HG02885 (cell line): Measurements from ENCODE around the gene PAQR5.

Experiments used
- ATAC-seq: cut with Tn5 transposase; IDR thresholded peaks from one replicate; pipeline ENCODE4 v1.9.1; 2021; ENCODE audit warnings: mild to moderate bottlenecking; ENCODE audit not compliant: unreplicated experiment, poor library complexity

PAQR5 gene

GRCh38 chr15:69388260-69388705, 89.6 kb downstream of the PAQR5 start:
- no peak for ATAC-seq

DNA sequence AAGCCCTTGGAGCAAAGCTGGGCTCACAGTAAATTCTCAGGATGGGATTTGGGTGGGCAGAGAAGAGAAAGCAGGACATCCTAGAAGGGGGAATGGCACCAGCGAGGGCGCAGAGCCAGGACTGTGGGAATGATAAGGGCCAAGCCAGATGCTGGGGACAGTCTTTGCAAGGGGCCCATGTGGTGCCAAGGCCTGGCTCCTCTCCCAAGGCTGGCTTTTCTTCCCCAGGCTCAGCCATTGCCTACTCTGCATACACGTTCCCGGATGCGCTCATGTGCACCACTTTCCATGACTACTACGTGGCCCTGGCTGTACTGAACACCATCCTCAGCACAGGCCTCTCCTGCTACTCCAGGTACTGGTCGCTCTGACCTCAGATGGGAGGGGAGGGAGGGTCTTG, 90.7 kb downstream of the PAQR5 start:
- no peak for ATAC-seq

- no peak for ATAC-seq
Observed at GRCh38 chr15:69390575-69390974, 91.9 kb downstream of the PAQR5 start.

DNA sequence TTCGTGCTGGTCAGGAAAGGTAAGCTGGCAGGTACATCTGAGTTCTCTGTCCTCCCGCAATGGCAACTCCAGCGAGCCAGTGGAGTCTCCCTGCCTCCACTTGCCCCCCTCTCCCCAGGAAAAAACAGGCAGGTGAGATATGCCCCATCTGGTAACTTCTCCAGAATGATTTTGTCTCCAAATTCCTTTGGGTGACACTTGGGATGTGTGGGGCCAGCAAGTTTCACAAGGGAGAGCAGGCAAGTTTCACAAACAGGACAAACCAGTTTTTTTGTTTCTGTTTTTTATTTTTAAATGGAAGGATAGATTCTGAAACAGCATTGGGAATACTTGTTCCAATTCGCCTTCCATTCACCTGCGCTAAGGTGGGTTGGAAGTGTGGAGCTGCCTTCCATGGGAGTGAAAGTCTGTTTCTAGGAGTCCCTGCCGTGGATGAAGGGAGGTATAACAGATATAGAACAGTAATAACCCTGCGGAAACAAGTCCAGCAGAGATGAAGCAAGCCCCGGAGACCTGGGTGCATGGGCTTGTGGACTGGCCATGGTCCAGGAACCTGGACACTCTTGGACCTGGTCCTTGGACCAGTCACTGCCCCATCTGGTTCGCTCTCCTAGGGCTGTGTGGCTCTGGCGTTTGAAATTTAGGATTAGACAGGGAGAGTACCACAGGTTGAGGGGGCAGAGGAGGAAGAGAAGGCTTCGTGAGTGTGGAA, 92.5 kb downstream of the PAQR5 start:
- no peak for ATAC-seq

DNA sequence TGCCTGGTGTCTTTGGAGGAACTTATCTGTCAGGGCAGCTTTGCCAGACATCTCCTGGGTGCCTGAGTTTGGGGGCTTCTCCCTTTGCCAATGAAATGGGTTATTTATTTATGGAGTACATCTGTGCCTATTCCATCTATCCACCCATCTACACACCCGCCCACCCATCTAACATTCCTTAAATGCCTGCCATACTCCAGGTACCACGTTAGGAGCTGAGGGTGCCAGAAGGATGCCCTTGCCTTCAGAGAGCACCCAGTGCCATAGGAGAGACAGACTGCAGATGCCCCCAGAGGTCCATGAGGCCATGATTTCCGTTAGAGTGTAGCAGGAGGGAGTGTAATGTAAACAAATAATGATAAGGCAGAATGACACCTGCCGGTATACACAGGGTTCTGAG, 93.6 kb downstream of the PAQR5 start:
- no peak for ATAC-seq

- no peak for ATAC-seq
Observed at GRCh38 chr15:69393831-69394491, 95.2 kb downstream of the PAQR5 start.

DNA sequence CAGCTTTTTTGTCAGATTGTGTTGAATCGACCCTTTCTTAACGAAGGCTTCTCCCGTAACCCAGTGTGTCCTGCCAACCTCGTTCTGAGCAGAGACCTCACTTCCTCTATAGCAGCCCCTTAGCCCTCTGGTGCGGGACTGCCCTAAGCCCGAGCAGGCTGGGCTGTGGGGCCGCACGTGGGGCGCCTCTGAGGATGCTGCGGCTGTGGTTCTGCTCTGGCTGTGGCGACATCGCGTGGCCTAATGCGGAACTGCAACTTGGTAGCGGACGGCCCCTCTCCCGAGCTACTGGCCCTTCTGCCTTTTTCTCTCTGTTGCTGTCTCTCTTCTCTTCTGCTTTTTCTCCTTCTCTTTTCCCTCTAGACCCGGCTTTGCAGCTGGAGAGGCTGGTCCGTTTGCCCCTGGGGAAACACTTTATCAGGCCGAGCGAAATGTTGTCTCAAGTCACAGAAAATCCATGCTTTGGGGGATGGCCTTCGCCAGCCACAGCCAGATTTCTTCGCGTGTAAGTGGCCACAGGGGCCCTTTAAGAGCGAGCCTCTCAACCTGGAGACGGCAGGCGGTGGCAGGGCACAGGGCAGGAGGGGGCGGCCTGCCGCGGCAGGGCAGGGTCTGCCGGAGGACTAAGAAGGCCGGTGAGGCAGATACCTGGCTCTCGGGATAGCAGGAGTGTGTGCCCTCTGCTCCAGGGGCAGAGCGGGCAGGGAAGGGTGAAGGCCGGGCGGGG, 96.0 kb downstream of the PAQR5 start:
- ATAC-seq = no peak

- ATAC-seq = no peak
Observed at GRCh38 chr15:69395460-69395859, 96.7 kb downstream of the PAQR5 start.

- ATAC-seq = no peak
Observed at GRCh38 chr15:69395991-69396390, 97.3 kb downstream of the PAQR5 start.

GRCh38 chr15:69398491-69398891, 99.8 kb downstream of the PAQR5 start:
- ATAC-seq = no peak

- no peak for ATAC-seq
Observed at GRCh38 chr15:69400850-69401249, 102.1 kb downstream of the PAQR5 start.

- no peak for ATAC-seq
Observed at GRCh38 chr15:69402816-69403215, 104.1 kb downstream of the PAQR5 start.

- no peak for ATAC-seq
Observed at GRCh38 chr15:69403594-69403993, 104.9 kb downstream of the PAQR5 start.

GRCh38 chr15:69405110-69405509, 106.4 kb downstream of the PAQR5 start:
- no peak for ATAC-seq

GRCh38 chr15:69407719-69408400, 109.1 kb downstream of the PAQR5 start:
- ATAC-seq = no peak

DNA sequence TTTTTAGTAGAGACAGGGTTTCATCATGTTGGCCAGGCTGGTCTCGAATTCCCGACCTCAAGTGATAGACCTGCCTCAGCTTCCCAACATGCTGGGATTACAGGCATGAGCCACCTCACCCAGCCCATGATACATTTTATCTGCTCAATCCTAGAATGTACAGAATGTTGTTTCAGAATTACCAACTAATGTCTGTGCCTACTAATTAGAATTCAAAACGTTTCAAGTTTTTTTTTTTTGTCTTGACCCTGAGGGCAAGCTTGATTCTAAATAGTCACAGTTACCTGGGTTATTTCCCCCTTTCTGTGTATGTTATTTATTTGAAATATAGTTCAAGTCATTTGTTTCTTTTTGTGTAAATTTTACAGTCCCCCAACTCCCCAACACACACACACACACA, 110.1 kb downstream of the PAQR5 start:
- ATAC-seq = no peak

DNA sequence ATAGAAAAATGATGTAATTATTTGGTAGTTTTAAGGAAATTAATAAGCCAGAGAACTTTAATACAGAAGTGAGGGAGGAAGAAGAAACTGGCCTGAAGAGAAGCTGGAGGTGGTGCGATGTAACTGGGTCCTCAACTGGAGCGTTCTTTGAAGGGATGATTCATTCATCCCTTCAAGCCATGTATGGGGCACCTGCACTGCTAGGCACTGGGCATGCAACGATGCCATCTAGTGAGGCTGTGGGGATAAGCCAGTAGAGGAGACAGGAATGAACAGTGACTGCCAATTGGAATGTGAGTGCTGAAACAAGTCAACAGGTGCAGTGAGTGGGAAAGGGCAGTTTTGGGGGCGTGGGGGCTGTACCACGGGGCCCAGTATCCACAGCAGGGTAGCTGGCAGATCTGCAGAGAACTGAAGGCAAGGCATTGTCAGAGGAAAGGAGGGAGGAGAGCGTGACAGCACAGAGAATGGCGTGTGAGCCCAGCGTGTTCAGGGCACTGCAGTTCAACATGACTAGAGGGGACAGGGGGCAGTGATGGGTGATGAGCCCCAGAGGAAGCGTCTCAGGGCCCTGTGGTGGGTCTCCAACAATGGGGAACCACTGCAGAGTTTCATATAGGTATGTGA, 111.6 kb downstream of the PAQR5 start:
- ATAC-seq = no peak

GRCh38 chr15:69412274-69412673, 113.6 kb downstream of the PAQR5 start:
- ATAC-seq = no peak

DNA sequence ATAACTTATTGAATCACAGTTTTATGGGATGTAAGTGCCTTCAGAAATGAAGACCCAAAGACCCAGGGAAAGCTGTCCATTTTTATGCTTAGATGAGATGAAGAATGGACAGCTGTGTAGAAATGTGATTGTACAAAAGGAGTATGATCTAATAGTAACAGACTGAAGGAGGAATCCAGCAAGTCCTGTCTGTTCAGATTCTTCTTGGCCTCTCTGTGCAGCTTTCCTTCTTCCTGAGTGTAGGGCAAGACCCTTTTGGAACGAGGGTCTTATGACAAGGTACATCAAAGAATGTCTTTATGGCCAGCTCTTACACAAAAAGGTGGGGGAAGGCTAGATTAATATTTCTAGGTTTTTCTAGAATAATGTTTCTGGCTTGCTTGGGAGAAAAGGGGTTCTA, 114.0 kb downstream of the PAQR5 start:
- no peak for ATAC-seq
